Tongue (tissue), 2 donors: Measurements from ENCODE around the gene BICRAL. TPM values are rescaled to one million over a fixed set of nuclear protein-coding genes. Genes with fewer than 3 reads are reported as not detected.
A peak's percentile ranks its signal among the peaks of the same experiment; 100 is the strongest.
"Not testable (repeated sequence)": the region's sequence is repeated elsewhere in the genome, so short reads cannot be mapped to it uniquely, and the experiment has no call there.

Experiments
- DNase-seq: peaks from one replicate; pipeline ENCODE4 v3.0.0-alpha.2; 2015
- total RNA-seq: library from RNA; depleted of rRNA; stranded (reverse); fragments of >200 nt; gene quantifications from one replicate; pipeline ENCODE4 v1.2.3, GENCODE V29; 2014

BICRAL gene
- total RNA-seq, 1 donor from 2014 or later: 16.6 TPM

DNA sequence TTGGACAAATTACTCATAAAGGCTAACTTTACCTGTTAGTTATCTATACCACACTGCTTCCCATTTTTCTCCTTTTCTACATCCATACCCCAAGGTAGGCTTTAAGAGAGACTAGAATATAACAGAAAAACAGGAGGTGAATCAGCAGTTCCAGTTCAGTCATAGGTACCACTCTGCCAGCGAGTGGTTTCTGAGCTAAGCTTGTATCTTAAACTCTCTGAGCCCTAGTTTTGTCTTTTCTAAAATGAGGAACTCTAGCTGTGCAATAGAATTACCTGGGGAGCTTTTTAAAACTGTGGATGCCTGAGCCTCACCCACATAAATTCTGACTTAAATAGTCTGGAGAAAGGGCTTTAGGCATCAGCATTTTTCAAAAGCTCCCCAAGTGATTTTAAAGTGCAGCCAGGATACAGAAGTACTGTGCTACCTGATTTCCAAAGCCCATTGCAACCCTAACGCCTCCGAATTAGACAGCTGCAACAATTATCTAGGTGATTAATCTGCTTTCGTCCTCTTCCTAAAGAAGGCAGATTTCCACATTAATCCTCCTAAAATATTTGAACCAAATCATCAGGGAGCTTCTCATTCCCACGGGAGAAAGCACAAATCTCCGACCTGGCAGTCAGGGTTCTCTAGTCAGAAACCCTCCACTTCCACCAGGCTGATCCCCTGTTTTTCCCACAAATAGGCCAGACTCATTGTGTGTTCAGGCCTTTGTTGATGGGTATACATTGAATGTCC lies 60.2 kb downstream of the BICRAL start:
- DNase-seq: no peak

DNA sequence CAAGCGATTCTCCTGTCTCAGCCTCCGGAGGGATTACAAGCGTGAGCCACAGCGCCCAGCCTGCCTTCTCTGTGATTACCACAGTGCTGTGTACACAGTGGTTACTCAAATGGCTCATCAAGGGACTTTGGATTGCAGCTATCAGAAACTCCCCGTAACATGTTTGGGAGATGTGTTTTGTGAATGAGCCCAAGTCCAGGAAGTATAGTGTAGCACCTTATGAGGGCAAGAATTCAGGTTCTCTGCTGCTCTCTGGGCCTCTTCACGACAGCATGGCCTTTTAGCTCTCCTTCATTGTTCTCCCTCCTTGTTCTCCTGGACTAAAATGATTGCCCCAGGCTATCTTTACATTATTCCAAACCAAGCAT lies 63.5 kb downstream of the BICRAL start:
- DNase-seq: no peak

DNA sequence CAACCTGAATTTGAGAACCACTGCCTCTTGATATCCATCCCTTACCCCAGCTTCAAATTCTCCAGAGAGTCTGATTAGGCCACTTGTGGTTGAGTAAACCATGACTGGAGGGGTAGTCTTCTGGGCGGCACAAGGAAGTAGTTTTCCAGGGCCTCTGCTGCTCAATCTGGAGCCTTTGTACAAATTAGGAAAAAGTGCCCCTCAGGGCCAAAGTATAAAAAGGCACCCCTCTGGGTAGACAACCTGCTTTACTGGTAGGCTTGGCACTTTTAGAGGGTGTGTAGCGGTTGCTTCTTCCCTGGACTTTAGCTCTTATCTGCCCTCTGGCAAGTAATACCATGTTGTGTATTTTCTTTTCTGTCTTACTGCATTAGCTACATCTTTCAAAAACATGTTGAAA lies 64.7 kb downstream of the BICRAL start:
- DNase-seq: no peak

DNA sequence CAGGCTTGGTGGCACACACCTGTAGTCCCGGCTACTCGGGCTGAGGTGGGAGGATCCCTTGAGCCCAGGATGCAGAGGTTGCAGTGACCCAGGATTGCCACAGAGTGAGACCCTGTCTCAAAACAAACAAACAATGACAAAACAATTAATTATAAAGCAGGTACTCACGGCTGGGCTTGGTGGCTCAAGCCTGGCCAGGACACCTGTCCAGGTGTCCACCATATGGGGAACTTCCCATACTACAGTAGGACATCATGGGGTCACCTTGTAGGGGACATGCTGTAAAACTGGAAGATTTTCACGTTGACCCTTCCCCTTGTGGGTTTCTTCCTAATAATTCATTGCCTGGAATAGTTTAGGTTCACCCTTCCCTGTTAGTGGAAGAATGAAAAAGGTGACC lies 66.8 kb downstream of the BICRAL start:
- no peak for DNase-seq

DNA sequence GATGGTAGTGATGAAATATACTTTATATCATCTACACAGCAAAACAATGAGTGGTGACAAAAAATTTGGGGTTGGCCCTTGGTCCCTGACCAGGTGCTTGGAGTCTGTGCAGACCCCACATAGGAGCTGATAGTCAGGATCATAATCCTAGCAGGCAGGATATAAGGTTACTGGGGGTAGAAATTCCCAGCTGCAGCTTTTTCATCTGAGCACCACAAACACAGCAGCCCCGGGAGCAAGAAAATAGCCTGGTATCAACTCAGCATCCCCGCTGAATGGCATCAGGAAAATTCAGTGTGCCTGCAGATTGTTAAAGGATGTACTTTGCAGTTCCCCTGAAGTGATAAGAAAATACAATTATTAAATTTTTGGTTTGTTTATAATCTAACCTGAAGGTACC lies 69.7 kb downstream of the BICRAL start:
- no peak for DNase-seq

DNA sequence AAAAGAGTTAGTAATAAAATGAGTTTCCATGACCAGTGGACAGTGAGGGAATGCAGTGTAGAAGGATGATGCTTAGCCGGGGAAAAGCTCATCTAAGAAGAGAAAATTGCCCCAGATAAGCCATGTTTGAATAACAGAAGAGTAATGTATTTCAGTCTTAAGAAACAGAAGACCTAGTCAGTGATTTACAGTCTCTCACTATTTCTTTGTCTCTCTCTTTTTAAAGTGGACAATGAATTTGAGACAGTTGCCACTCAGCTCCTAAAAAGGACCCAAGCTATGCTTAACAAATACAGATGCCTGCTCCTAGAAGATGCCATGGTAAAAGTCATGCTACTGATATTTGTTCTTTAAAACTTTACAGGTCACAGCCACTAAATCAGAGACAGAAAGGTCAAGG lies 78.2 kb downstream of the BICRAL start:
- no peak for DNase-seq

DNA sequence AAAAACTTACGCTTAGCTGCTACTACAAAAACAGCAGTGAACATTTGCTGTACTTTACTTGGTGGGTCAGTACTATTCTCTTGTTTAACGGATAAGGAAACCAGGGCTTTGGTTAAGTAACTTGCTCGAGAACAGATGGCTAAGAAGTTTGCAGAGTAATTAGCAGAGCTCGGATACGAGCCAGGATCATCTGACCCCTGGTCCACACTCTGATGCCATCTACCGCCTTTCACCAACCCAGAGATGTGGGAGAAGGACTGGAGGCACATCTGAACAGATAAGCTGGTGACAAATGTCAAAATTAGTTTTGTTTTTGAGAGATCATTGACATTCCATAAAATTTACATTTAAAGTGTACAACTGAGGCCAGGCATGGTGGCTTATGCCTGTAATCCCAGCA lies 78.6 kb downstream of the BICRAL start:
- no peak for DNase-seq

DNA sequence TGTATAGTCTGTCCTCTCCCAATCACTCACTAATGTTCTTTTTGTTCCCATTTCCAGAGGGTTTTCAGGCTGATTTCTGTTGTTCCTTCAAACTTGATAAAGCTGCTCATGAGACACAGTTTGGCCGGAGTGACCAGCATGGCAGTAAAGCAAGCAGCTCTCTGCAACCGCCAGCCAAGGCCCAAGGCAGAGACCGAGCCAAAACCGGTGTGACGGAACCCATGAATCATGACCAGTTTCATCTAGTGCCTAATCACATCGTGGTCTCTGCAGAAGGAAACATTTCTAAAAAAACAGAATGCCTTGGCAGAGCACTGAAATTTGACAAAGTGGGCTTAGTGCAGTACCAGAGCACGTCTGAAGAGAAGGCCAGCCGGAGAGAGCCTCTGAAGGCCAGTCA lies 82.8 kb downstream of the BICRAL start:
- DNase-seq: no peak

DNA sequence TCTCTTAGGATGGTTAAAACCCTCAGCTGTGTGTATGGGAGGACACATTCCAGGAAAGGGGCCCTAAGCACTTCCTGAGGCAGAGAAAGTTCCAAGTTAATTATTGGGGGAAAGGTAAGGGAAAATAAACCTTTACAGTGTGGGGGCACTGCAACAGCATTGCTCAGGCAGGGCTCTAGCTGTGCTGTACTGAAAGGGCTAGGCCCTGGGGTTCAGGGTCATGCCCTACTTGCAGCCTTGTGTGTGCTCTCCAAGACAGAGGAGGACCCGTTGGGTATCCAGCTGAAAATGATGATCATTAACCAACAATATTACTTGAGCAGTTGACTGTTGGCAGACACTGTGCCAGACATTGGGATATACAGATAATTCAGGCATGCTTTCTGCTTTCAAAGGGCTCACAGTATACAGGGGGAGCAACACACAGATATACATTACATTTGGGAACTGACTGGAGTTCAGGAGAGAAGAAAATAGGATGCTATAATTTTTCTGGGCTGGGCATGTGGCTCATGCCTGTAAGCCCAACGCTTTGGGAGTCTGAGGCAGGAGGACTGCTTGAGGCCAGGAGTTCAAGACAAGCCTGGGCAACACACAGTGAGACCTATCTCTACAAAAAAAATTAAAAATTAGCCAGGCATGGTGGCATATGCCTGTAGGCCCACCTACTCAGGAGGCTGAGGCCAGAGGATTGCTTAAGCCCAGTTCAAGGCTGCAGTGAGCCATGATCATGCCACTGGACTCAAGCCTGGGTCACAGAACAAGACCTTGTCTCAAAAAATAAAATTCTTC lies 88.5 kb downstream of the BICRAL start:
- DNase-seq: no peak

DNA sequence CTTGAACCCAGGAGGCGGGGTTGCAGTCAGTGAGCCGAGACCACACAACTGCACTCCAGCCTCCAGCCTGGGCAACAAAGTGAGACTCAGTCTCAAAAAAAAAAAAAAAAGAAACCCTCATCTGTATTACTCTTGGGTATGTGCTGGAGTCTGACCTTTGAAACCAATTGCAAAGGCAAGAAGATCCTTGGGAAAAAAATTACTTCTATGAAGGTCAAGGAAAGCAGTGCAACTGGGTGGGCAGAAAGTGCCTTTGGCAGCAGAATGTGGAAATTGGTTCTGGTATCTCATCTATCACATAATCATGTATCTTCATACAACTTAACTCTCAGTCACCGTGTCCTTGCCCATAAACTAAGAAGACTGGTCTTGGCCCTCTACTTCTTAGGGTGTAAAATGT lies 89.9 kb downstream of the BICRAL start:
- DNase-seq: no peak

DNA sequence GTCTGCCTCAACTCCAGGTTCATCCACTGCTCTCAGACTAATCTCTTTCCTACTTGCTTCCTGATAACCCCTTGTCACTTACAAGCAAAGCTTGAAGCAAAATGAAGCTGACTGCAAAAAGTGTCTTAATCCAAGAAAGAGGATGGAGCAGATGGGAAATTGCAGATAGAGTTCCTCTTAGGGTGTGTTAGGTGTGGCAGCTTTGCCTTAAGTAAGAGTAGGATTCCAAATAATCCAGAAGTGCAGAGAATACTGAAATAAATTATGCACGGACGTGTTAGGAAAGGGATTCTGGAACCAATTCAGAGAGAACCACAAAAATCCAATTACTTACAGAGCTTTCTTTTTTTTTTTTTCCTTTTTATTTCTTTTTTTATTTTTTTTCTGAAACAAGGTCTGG lies 91.5 kb downstream of the BICRAL start:
- no peak for DNase-seq

DNA sequence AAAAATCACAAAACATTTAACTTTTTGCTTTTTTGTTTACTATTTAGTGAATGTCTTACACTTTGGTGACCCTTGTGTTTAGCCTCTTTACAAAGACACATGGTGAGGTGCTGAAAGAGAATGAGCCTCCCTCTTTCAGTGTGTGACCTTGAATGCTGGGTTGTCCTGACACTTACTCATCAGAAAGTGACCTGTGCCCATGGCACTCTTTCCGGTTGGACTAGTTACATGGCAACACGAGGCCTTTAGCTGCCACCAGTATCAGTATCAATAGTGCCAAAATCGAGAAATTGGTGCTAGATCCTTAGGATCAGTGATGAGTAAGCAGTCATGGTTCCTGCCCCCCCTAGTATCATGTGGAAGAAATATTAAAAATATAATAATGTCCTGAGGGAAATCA lies 95.8 kb downstream of the BICRAL start:
- no peak for DNase-seq

DNA sequence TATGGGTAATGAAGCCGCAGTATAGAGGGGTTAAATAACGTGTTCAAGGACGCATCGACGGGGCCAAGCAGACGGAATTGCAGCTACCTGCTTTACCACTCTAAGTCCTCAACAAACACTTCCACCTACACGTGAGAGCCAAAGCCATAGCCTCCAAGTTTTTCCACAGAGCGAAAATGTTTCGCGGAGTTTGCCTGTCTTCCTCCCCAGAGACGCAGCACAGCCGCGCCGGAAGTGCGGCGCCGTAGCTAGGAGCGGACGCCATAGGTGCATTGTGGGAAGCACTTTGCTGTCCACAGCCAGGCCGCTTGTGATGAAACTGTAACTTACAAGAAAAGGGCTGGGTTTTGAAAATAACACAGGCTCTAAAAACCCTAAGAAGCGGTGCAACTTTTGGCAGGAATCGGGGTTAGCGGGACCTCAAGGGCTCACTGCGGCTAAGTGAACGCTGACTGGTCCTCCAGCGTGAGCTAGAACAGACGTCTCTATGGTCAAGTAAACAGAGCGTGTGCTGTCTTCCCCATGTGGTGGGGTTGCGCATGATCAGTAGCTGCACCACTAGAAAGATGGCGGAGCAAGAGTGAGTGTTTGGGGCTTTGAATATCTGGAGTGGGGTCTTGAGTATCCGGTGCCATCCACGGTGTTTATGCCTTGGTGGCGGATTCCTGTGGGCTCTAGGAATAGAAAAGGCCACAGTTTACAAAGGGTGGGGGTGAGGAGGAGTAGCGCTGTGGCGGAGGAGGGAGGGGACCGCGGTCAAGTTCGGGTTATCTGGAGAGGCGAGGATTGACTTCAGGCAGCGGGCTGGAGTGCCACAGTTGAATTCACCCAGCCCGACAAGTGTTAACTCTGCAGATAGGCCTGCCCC lies 97.8 kb downstream of the BICRAL start, which contains the start of gene RPL7L1:
RPL7L1 (plus strand) TSS at position 245 of the 868 bp plus-strand sequence; CDS start at position 540, 295 bp downstream.
- DNase-seq: peak; percentile 95

DNA sequence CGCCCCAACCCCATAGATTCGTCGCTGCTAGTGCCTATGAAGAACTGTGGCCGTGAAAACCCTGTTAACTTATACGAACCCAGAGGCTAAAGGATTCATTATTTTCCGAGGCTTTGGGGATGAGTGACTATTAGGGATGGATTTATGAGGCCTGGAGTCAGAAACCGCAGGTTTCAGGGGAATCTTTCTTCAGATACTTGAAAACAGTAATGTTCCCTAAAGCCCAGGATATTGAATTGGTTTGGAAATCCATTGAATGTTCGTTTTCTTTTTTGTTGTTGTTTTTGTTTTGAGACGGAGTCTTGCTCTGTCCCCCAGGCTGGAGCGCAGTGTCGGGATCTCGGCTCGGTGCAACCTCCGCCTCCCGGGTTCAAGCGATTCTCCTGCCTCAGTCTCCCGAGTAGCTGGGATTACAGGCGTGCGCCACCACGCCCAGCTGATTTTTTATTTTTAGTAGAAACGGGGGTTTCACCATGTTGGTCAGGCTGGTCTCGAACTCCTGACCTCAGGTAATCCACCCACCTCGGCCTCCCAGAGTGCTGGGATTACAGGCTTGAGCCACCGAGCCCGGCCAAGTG lies 98.5 kb downstream of the BICRAL start:
- not testable (repeated sequence) for DNase-seq

DNA sequence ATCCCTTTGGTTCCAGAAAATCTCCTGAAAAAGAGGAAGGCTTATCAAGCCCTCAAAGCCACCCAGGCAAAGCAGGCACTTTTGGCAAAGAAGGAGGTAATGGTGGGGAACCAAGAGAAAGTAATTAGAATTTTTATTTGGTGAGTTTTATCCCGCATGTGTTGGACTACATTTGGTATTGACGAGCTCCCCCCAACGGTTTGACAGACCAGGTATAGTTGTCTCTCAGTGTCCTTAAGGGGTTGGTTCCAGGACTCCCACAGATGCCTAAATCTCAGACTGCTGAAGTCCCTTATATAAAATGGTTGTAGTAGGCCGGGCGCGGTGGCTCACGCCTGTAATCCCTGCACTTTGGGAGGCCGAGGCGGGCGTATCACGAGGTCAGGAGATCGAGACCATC lies 99.0 kb downstream of the BICRAL start:
- not testable (repeated sequence) for DNase-seq

DNA sequence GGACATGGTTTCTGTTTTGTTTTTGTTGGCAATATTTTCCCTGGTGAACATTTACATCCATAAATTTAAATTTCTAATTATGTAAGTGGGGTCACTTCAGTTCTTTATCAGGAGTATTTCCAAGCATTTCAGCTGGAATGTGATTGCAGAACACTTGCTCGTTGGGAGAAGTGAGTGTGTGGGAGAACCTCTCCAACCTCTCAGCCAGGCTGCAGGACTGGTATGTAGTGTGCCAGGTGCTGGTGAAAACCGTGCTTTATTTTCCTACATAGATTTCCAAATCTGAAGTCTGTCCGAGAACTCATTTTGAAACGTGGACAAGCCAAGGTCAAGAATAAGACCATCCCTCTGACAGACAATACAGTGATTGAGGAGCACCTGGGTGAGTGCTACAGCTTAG lies 103.8 kb downstream of the BICRAL start:
- no peak for DNase-seq

DNA sequence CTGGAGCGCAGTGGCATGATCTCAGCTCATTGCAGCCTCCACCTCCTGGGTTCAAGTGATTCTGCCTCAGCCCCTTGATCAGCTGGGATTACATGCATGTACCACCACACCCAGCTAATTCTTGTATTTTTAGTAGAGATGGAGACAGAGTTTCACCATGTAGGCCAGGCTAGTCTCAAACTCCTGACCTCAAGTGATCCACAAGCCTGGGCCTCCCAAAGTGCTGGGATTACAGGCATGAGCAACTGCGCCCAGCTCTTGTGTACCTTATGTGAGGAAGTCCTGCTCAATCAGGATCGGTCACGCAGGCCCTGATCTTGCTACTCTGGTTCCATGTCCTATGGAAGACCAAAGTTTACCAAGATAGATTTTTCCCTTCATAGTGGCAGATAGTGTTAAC lies 106.3 kb downstream of the BICRAL start:
- not testable (repeated sequence) for DNase-seq

DNA sequence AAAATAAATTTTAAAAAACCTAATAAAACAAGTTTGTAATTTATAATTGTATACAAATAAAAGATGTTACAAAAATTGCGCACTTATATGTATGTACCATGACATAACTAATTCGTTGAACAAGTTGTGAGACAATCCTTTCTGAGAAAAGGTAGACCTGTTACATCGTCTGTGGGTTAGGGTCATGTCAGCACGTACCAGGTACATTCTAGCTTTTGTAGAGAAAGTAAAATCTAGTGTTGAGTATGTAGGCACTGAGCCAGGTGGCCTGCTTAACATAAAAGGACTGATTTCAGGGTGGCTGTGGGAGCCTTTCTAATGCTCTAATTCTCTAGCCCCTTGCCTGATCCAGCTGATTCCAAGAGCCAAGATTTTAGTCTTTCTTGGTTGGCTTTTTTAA lies 108.0 kb downstream of the BICRAL start:
- DNase-seq: no peak

DNA sequence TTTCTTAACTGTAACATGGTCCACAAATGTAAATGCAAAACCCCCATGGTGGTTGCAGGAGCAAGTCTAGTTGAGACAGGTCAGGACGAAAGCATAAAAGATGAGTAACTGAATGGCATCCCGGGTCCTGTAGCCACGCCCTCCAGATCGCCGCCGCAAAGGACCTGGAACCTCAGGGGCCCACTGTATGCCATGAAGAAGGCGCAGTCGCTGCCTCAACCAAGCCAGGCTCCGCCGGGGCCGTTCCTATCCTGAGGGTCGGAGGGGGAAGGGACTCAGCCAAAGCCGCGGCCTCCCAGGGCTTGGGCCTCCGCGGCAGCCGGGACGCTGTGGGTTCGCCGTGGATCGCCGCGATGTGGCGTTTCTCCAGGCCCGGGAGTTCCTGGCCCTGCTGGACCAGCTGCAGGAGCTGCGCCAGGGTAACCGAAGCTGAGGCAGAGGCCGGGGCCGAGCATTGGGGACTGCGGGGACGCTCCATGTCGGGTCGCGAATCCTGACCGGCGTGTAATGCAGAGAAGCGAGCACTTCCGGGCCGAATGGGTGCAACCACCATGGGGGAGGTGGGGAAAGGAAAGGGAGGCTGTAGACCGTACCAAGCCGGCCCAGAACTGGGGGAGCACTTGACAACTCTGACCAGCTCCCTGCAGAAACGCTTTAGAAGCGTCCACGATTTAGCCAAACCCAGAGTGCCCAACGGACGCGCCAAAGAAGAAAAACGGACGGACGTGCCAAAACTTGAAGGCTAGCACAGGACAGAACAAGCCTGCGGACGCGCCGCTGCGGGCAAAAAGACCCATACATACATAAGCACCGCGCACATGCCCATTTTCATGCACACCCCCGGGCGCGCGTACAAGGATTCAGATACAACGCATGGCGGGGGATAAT lies 108.7 kb downstream of the BICRAL start:
- DNase-seq: peak; percentile 98

DNA sequence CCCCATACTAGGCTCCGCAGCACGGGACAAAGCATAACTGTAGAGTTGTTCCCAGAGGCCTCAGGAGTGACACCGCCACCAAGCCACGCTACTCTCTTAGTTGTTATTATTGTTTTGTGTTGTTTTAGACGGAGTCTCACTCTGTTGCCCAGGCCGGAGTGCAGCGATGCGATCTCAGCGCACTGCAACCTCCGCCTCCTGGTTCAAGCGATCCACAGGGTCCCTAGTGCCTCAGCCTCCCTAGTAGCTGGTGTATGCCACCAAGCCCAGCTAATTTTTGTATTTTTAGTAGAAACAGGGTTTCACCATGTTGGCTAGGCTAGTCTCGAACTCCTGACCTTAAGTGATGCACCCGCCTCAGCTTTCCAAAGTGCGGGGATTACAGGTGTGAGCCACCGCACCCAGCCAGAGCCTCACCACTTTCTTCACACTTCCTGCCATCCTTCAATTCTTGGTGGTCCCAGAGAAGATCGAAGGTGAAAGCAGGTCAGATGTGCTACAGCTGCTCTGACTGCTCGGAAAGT lies 109.4 kb downstream of the BICRAL start:
- DNase-seq: no peak
